Pancreas (tissue), 10 donors: ENCODE measurements around the gene TMIGD1. TPM values are rescaled to one million over a fixed set of nuclear protein-coding genes. Genes with fewer than 3 reads are reported as not detected.

Source experiments
- ATAC-seq, 4 donors: fragments of 200-7000 bp; cut with Tn5 transposase; one replicate each; pipeline versions ENCODE4 v1.8.0 to v1.9.1; 2020; ENCODE audit warnings: mild to moderate bottlenecking in 4 of 4, moderate library complexity in 4 of 4
- DNase-seq, 6 donors: peaks; one replicate each; pipeline ENCODE4 v3.0.0-alpha.2; 2020
- FAIRE-seq: peaks from 2 replicates; lab custom pipeline; 2012; peaks lifted over from hg19 to GRCh38; lab: Jason Lieb, UNC
- H3K27ac ChIP-seq, 4 donors: fragments of 200-600 bp; sonication (generic); 1 replicate in 3 of 4; 2 replicates in 1 of 4; pipeline versions ENCODE4 v1.5.0 to v1.8.0; 2020
- H3K27me3 ChIP-seq, 4 donors: fragments of 200-600 bp; one replicate each; pipeline ENCODE4 v1.8.0; 2021
- H3K36me3 ChIP-seq, 3 donors: fragments of 200-600 bp; sonication (generic) in 1 of 3; one replicate each; pipeline versions ENCODE4 v1.5.0 to v1.8.0; 2020 to 2021
- H3K4me1 ChIP-seq, 3 donors: fragments of 200-600 bp; one replicate each; pipeline ENCODE4 v1.8.0; 2021
- H3K4me3 ChIP-seq, 4 donors: fragments of 200-600 bp; sonication (generic) in 2 of 4; one replicate each; pipeline versions ENCODE4 v1.5.0 to v1.8.0; 2020 to 2021
- H3K9me3 ChIP-seq, 4 donors: fragments of 200-600 bp; one replicate each; pipeline ENCODE4 v1.8.0; 2021
- WGBS, 2 donors: extraction: QIAGEN DNeasy Blood & Tissue Kit; methylation state at CpG; one replicate each; pipeline ENCODE4 v1.1.7; 2013; 5-methylcytosine and 5-hydroxymethylcytosine counted together
- intact Hi-C, 3 donors: fragments of 100-400 bp; cut with DNase I; formaldehyde crosslinking; loops; one replicate each; pipeline versions ENCODE4 v1.11.1 to v1.14.2; 2022
- polyA plus RNA-seq, 2 donors: library from polyadenylated mRNA; stranded (reverse); fragments of 200-250 nt; gene quantifications; one replicate each; pipeline ENCODE4 v1.2.3, GENCODE V29; 2013
- total RNA-seq, 6 donors: library from RNA; stranded (reverse); fragmentation: NEBNext Ultra II Directional in 4 of 6; extraction: Animal tissue kit (Norgen Biotek cat#: 25700) in 4 of 6; gene quantifications; one replicate each; pipeline versions ENCODE4 v1.2.1 to v1.2.4, GENCODE V29; 2021 to 2023
- TF ChIP-seq, protein P1 (sequence below), 4 donors: fragments of 200-600 bp; sonication (generic) in 3 of 4; IDR thresholded peaks; one replicate each; pipeline versions ENCODE4 v1.5.0 to v1.8.0; 2021; ENCODE audit warnings: antibody characterized with exemption in 4 of 4
- donor health status: healthy with polysubstance abuse.
- donor health status: DM: no; HTN: no; CAD: no; lungs with moderate emphysema.
- donor health status: DM: no; HTN: no; CAD: no.
- donor health status: control.
- donor health status: control.
- donor health status: Bipolar disorder and iron deficiency.
- donor health status: DM: yes; HTN: yes; CAD: no.
- donor health status: DM: no; HTN: no; CAD: no.
- donor health status: DM: no; HTN: no; CAD: no.
- donor health status: DM: yes; HTN: yes; CAD: no.

The TMIGD1 gene
- total and polyA plus RNA-seq, 8 donors: not detected

GRCh38 chr17:30267625-30268024 is 66.2 kb downstream of the TMIGD1 start:
- DNase-seq: no peak
- ATAC-seq: no peak
- Histone ChIP-seq H3K27ac (no peak overlapping the region), H3K27me3 (no peaks in the 10 kb centered on the region), H3K9me3 (no peaks in the 10 kb centered on the region), H3K4me1 (peaks cover 8 to 26% (median 24%) of the 10 kb centered on the region in 3 donors), H3K4me3 (no peak overlapping the region), H3K36me3 (peaks cover 0 to 21% (median 6%) of the 10 kb centered on the region in 3 donors)
- TF ChIP-seq, protein P1, sequence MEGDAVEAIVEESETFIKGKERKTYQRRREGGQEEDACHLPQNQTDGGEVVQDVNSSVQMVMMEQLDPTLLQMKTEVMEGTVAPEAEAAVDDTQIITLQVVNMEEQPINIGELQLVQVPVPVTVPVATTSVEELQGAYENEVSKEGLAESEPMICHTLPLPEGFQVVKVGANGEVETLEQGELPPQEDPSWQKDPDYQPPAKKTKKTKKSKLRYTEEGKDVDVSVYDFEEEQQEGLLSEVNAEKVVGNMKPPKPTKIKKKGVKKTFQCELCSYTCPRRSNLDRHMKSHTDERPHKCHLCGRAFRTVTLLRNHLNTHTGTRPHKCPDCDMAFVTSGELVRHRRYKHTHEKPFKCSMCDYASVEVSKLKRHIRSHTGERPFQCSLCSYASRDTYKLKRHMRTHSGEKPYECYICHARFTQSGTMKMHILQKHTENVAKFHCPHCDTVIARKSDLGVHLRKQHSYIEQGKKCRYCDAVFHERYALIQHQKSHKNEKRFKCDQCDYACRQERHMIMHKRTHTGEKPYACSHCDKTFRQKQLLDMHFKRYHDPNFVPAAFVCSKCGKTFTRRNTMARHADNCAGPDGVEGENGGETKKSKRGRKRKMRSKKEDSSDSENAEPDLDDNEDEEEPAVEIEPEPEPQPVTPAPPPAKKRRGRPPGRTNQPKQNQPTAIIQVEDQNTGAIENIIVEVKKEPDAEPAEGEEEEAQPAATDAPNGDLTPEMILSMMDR (IDR thresholded peaks at IDR 0.05): no peak
- intact Hi-C loops: no loop called here
- FAIRE-seq: no peak
- WGBS, 2 donors: 93 to 95% methylated on average over 2 of the region's 2 CpGs

Other genes starting within 250 kb of the TMIGD1 start
- 10 to 100 TPM; 13.8 to 18.2 (median 15.0) TPM for gene NSRP1, start 217.2 kb downstream of the TMIGD1 start, total RNA-seq
- gene NSRP1, start 217.2 kb downstream of the TMIGD1 start, polyA plus RNA-seq: 10 to 100 TPM; 15.4 to 24.2 TPM
- gene SLC6A4, start 98.4 kb downstream of the TMIGD1 start, total RNA-seq: under 1 TPM; 0.46 to 0.98 (median 0.87) TPM
- 1 to 10 TPM in 1 of 2 donors, under 1 TPM in 1; 0.42 to 3.1 TPM for gene SLC6A4, start 98.4 kb downstream of the TMIGD1 start, polyA plus RNA-seq
- 10 to 100 TPM; 16.3 to 24.6 (median 17.6) TPM for gene BLMH, start 42.1 kb downstream of the TMIGD1 start, total RNA-seq
- gene BLMH, start 42.1 kb downstream of the TMIGD1 start, polyA plus RNA-seq: 10 to 100 TPM; 11.8 to 22.7 TPM
- gene CPD, start 44.9 kb upstream of the TMIGD1 start, total RNA-seq: 10 to 100 TPM; 31.9 to 48.4 (median 33.6) TPM
- gene CPD, start 44.9 kb upstream of the TMIGD1 start, polyA plus RNA-seq: 10 to 100 TPM in 1 of 2 donors, 1 to 10 TPM in 1; 4.6 to 12.9 TPM
- 10 to 100 TPM; 19.7 to 30.1 (median 26.6) TPM for gene GOSR1, start 143.4 kb upstream of the TMIGD1 start, total RNA-seq
- 10 to 100 TPM; 11.7 to 14.2 TPM for gene GOSR1, start 143.4 kb upstream of the TMIGD1 start, polyA plus RNA-seq